HG03432 (cell line): ENCODE results near the gene PLCXD1.
"Not testable (repeated sequence)": the region's sequence is repeated elsewhere in the genome, so short reads cannot be mapped to it uniquely, and the experiment has no call there.

Experiments used
- ATAC-seq: cut with Tn5 transposase; IDR thresholded peaks from one replicate; pipeline ENCODE4 v1.9.1; 2021; ENCODE audit warnings: mild to moderate bottlenecking, moderate library complexity; ENCODE audit not compliant: unreplicated experiment

PLCXD1 gene

DNA sequence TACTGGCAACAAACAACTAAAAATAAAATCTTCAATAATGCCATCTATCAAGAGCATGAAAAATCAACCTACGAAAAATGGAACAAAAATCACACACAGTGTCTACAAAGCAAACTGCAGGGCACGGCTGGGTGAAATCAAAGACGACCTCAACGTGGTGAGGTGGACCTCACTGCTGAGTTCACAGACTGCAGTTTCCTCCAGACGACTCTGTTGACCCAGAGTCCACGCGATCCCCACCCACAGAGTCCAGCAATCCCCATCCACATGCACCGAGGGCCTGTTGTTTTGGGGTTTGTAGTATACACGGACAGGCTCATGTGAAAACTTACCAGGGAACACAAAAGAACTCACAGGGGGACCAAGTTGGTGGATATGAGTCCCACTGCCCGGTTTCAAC lies 68.5 kb downstream of the PLCXD1 start:
- ATAC-seq, result no peak

DNA sequence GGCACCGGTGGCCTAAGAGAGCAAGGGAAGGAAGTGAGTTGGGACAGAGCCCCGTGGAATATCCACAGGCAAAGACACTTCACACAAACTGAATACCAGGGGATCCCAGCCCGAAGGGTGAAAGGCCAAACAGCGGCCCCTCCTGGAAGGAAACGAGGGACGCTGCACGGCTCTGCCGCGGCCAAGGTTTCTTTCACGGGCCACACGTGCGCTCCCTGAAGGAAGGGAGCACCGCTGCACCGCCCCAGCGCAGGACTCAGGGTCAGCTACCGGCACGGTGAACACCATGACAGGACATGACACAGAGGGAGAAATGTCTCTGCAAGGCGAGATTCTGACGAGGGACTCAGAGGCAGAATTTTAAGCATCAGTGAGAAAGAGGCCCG lies 69.0 kb downstream of the PLCXD1 start:
- ATAC-seq, result no peak

DNA sequence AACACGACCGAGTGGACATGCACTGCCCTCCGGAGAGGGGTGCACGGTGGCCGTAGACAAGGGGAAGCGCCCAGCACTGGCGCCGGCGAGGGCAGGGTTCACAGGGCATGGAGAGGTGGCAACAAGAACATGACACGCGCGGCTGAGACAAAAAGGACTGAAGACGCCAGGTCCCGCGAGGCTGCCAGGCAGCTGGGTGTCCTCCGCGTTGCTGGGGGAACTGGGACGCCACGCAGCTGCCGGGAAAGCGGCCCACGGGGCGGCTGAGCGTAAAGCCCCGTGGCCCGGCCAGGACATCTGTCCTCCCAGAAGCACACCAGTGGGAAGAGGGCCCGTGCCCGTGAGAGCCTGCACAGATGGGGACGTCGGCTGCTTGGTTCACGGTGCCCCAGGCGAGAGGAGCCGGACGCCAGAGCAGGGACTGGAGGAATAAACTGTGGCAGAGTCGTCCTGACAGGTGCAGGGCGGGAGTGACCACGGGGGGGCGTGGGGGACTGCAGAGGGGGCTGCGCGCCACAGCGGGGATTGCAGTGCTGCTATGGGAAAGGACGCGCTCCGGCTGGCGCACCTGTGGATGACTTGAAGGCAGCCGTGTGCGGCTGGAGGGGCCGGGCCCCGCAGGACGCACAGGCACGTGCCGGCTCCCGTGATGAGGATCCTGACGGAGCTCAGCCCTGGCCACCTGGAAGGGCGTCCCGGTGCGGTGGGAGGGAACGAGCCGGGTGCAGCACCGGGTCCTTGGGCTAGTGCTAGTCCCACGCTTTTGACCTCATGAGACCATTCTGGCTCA lies 69.5 kb downstream of the PLCXD1 start:
- ATAC-seq, result no peak

DNA sequence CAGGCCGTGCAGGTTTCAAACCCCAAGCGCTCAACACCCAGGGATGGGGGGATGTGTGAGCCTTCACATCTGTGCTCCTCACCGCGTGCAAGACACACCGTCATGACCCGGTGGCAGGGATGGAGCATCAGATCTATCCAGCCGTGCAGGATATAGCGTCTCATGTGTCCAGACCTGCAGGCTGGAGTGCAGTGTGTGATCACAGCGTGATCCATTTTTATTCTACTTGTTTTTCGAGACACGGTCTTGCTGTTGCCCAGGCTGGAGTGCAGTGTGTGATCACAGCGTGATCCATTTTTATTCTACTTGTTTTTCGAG lies 70.1 kb downstream of the PLCXD1 start:
- not testable (repeated sequence) for ATAC-seq

DNA sequence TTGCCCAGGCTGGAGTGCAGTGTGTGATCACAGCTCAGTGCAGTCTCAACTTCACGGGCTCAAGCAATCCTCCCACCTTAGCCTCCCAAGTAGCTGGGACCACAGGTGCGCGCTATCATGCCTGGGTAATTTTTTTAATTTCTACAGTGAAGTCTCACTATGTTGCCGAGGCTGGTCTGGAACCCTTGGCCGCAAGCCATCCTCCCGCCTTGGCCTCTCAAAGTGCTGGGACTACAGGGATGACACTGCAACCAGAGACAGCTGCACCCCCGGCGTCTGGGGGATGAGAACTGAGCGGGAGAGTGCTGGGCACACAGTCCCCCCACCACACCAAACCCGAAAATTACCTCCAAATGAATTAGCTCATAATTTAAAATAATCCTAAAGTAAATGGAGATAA lies 70.6 kb downstream of the PLCXD1 start:
- ATAC-seq, result no peak

DNA sequence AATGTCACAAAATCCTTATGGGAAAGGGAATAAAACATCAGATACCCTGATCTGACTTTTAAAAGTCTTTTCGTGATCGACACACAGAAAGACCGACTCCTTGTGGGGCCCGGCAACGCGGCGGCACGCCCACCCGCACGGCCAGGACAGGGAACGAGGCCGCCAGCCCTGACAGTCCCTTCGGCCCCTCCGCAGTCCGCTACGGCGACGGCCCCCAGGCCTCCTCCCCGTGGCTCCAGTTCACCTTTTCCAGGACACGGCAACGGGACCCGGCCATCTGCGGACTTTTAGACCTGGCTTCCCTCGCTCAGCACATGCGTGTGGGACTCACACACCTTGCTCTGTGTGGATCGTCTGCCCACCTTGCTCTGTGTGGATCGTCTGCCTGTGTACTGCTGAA lies 71.0 kb downstream of the PLCXD1 start:
- ATAC-seq, result no peak

DNA sequence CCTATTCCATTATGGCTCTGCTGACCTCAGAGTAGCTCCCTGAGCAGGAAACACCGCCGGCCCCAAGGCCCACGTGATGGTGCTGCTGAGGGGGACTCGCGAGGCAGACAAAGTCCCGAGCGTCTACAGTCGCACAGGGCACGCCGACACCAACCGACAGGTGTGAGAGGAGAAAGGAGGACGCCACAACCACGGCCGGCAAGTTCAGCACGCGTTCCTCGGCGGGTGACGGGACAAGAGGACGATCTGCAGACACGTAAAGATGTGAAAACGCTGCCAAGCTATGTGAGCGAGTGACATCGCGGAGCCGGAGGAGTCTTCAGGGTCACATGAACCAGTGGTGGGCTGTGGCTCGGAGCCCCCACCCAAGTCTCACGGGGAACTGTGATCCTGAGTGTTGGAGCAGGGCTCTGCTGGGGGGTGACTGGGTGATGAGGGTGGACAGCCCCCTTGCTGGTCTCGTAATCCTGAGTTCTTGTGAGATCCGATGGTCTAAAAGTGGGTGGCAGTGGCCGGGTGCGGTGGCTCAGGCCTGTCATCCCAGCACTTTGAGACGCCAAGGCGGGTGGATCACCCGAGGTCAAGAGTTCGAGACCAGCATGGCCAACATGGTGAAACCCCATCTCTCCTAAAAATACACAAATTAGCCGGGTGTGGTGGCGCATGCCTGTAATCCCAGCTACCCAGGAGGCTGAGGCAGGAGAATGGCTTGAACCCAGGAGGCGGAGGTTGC lies 71.6 kb downstream of the PLCXD1 start:
- ATAC-seq, result no peak
